Mesendoderm (in vitro differentiated cells): ENCODE results near the gene HOXA11.

ENCODE experiments used
- DNase-seq: peaks from one replicate; pipeline ENCODE4 v3.0.0; 2013
- H2AK5ac ChIP-seq: 2 replicates; pipeline ENCODE4 v1.6.1; 2013; ENCODE audit warnings: low read length, inconsistent platforms
- H2BK120ac ChIP-seq: 2 replicates; pipeline ENCODE4 v1.6.1; 2013; ENCODE audit warnings: low read depth, mild to moderate bottlenecking, low read length, moderate library complexity, mixed read lengths
- H2BK15ac ChIP-seq: replicated peaks from 2 replicates; pipeline ENCODE4 v1.6.1; 2013; ENCODE audit warnings: low read depth, mild to moderate bottlenecking, moderate library complexity
- H2BK5ac ChIP-seq: 2 replicates; pipeline ENCODE4 v1.6.1; 2013; ENCODE audit warnings: low read length, inconsistent platforms
- H3K18ac ChIP-seq: 2 replicates; pipeline ENCODE4 v1.6.1; 2013; ENCODE audit warnings: mild to moderate bottlenecking, low read length, mixed read lengths
- H3K23ac ChIP-seq: one replicate; pipeline ENCODE4 v1.6.1; 2013; ENCODE audit warnings: low read length
- H3K27ac ChIP-seq: 2 replicates; pipeline ENCODE4 v1.5.1; 2013; ENCODE audit warnings: low read depth, mild to moderate bottlenecking, inconsistent platforms, low read length, moderate library complexity
- H3K27me3 ChIP-seq: 2 replicates; pipeline ENCODE4 v1.6.1; 2013; ENCODE audit warnings: low read length, control low read depth, mild to moderate bottlenecking, inconsistent platforms; ENCODE audit not compliant: insufficient read depth, poor library complexity
- H3K36me3 ChIP-seq: 2 replicates; pipeline ENCODE4 v1.6.1; 2013; ENCODE audit warnings: low read length, inconsistent platforms; ENCODE audit not compliant: control insufficient read depth, insufficient read depth
- H3K4ac ChIP-seq: one replicate; pipeline ENCODE4 v1.6.1; 2013; ENCODE audit warnings: low read depth, mild to moderate bottlenecking, low read length, moderate library complexity
- H3K4me1 ChIP-seq: 2 replicates; pipeline ENCODE4 v1.6.1; 2013; ENCODE audit warnings: low read depth, low read length, inconsistent platforms; ENCODE audit not compliant: control insufficient read depth
- H3K4me2 ChIP-seq: 2 replicates; pipeline ENCODE4 v1.6.1; 2013; ENCODE audit warnings: low read length
- H3K4me3 ChIP-seq: 2 replicates; pipeline ENCODE4 v1.5.1; 2013; ENCODE audit warnings: mild to moderate bottlenecking, low read length
- H3K56ac ChIP-seq: one replicate; pipeline ENCODE4 v1.6.1; 2013; ENCODE audit warnings: low read length
- H3K79me1 ChIP-seq: 2 replicates; pipeline ENCODE4 v1.6.1; 2013; ENCODE audit warnings: low read length, inconsistent platforms
- H3K79me2 ChIP-seq: 2 replicates; pipeline ENCODE4 v1.6.1; 2013; ENCODE audit warnings: mild to moderate bottlenecking, low read length; ENCODE audit not compliant: control insufficient read depth, insufficient read depth
- H3K9ac ChIP-seq: 2 replicates; pipeline ENCODE4 v1.6.1; 2013; ENCODE audit warnings: low read length, inconsistent platforms
- H4K5ac ChIP-seq: one replicate; pipeline ENCODE4 v1.6.1; 2013; ENCODE audit warnings: low read length
- H4K8ac ChIP-seq: one replicate; pipeline ENCODE4 v1.6.1; 2013; ENCODE audit warnings: low read depth, mild to moderate bottlenecking, control low read depth, low read length, moderate library complexity
- WGBS: extraction: QIAGEN DNeasy Blood & Tissue Kit; methylation state at CpG from one replicate; pipeline ENCODE4 v1.1.7; 2013; ENCODE audit warnings: low lambda C conversion rate, missing lambda C conversion rate; ENCODE audit not compliant: insufficient coverage; ENCODE audit errors: extremely low coverage; 5-methylcytosine and 5-hydroxymethylcytosine counted together

HOXA11 gene

DNA sequence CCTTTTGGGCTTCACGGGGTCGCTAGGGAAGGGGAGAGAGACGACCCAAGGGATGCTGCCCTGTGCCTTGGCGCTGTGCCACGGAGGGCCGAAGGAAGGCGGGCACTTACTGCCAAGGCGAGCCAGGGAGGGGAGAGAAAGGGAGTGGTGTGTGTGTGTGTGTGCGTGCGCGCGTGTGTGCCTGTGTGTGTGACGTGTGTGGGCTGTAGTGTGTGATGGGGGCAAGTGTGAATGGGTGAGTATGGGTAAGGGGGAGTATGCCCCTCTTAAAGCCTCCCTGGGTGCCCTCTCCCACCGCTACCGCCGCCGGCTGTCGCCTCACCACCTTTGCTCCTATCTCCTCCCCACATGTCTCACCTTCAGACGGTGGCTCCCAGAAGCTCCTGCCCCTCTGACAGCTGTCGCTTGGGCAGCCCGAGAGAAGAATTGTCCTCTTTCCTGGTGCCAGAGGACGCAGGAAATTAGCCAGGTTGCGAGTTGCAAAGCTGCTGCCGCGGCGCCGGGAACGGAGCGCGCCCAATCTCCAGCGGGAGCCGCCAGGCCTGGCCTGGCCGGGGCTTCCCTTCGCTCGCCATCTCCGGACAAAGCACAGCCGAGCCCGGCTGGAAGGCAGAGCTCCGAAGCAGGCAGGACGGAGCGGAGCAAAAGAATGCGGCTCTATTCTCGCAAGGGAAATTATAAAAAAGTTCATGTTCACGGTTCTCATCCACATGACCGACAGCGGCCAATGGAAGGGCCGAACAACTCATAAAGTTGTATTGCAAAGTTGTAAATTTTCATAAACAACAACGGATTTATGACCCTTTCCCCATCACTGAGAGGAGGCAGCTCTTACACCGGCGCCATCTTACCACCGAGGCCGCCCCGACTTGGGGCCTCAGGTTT, 32.9 kb downstream of the HOXA11 start, which contains the start of gene HOXA3:
Gene HOXA3, minus strand, starts transcription at position 653 of the 885 bp plus-strand sequence. CDS start 41,943 bp downstream, outside the sequence.
- H3K79me2 ChIP-seq: no peaks in the 10 kb centered on the region
- no peak within 1 kb of the TSS for H3K23ac ChIP-seq
- WGBS: no CpG with 5 or more reads among the region's 53 CpGs
- H4K8ac ChIP-seq: no peak within 1 kb of the TSS
- no peak for DNase-seq
- H3K4me3 ChIP-seq: no peak within 1 kb of the TSS
- H3K56ac ChIP-seq: no peak within 1 kb of the TSS
- no peak within 1 kb of the TSS for H3K4ac ChIP-seq
- H3K27ac ChIP-seq: no peak within 1 kb of the TSS
- H3K79me1 ChIP-seq: no peaks in the 10 kb centered on the region
- H3K27me3 ChIP-seq: peaks cover 89% of the 10 kb centered on the region
- no peak within 1 kb of the TSS for H3K18ac ChIP-seq
- H2BK5ac ChIP-seq: no peak within 1 kb of the TSS
- no peak within 1 kb of the TSS for H2BK15ac ChIP-seq
- no peak within 1 kb of the TSS for H2AK5ac ChIP-seq
- H4K5ac ChIP-seq: no peak within 1 kb of the TSS
- no peaks in the 10 kb centered on the region for H3K4me1 ChIP-seq
- no peaks in the 10 kb centered on the region for H3K36me3 ChIP-seq
- H3K4me2 ChIP-seq: no peak within 1 kb of the TSS
- H2BK120ac ChIP-seq: no peak within 1 kb of the TSS
- H3K9ac ChIP-seq: no peak within 1 kb of the TSS

- no peak overlapping the region for H3K18ac ChIP-seq
- peak overlapping the region; percentile 33 for H3K23ac ChIP-seq
- H3K4me2 ChIP-seq: peak overlapping the region; percentile 36
- no peak overlapping the region for H3K56ac ChIP-seq
- H2BK15ac ChIP-seq: no peak overlapping the region
- no peak overlapping the region for H4K5ac ChIP-seq
- H3K79me1 ChIP-seq: no peaks in the 10 kb centered on the region
- no peak overlapping the region for H2BK120ac ChIP-seq
- H3K36me3 ChIP-seq: no peaks in the 10 kb centered on the region
- H2BK5ac ChIP-seq: no peak overlapping the region
- no peak overlapping the region for H3K9ac ChIP-seq
- H3K4ac ChIP-seq: no peak overlapping the region
- WGBS: no CpG with 5 or more reads among the region's 27 CpGs
- no peak overlapping the region for H3K4me3 ChIP-seq
- no peaks in the 10 kb centered on the region for H3K79me2 ChIP-seq
- H4K8ac ChIP-seq: no peak overlapping the region
- no peak for DNase-seq
- peaks cover 89% of the 10 kb centered on the region for H3K27me3 ChIP-seq
- no peak overlapping the region for H2AK5ac ChIP-seq
- H3K27ac ChIP-seq: no peak overlapping the region
- H3K4me1 ChIP-seq: no peaks in the 10 kb centered on the region
Observed at GRCh38 chr7:27151341-27151930, 33.6 kb downstream of the HOXA11 start.

- H3K79me2 ChIP-seq: no peaks in the 10 kb centered on the region
- no peaks in the 10 kb centered on the region for H3K4me1 ChIP-seq
- DNase-seq: peak; percentile 79
- no peak overlapping the region for H2BK15ac ChIP-seq
- H2BK120ac ChIP-seq: no peak overlapping the region
- H3K4ac ChIP-seq: no peak overlapping the region
- peak overlapping the region; percentile 33 for H3K23ac ChIP-seq
- no peak overlapping the region for H3K56ac ChIP-seq
- no peak overlapping the region for H4K8ac ChIP-seq
- H3K9ac ChIP-seq: no peak overlapping the region
- no peak overlapping the region for H4K5ac ChIP-seq
- H3K18ac ChIP-seq: no peak overlapping the region
- no peak overlapping the region for H2BK5ac ChIP-seq
- no peak overlapping the region for H2AK5ac ChIP-seq
- H3K27ac ChIP-seq: no peak overlapping the region
- no peaks in the 10 kb centered on the region for H3K79me1 ChIP-seq
- H3K36me3 ChIP-seq: no peaks in the 10 kb centered on the region
- H3K27me3 ChIP-seq: peaks cover 89% of the 10 kb centered on the region
- H3K4me3 ChIP-seq: no peak overlapping the region
- WGBS: no CpG with 5 or more reads among the region's 58 CpGs
- peak overlapping the region; percentile 36 for H3K4me2 ChIP-seq
Observed at GRCh38 chr7:27150568-27151340, 34.3 kb downstream of the HOXA11 start.

DNA sequence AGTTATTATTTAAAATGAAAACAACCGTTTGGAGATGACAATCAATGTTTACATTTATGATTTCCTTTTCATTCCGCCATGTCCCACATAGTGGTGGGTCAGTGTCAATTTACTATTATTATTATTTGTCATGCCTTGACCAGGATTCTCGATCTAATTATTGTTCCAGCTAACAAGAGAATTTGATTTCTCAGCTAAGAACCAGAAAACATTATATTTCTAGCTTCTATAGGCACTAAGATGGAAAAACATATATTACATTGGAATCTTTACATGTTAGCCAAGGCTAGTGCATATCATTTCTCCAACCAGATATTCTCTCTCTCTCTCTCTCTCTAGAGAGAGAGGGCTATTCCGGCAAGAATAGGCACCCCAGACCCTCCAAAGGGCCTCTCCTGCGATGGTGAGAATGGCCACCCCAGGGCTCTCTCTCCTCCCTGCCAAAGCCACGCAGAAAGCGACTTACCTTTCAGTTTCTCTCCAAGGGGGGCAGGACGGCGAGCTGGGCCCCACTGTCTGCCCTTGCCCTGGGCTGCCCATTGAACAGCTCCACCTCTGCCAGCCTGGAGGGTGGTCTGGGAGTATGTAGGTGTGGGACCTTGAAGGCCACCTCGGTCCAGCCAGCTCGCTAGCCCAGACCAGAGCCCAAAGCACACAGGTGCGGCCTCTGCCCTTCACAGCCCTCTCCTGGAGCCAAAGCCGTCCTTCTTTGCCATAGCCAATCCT, 35.0 kb downstream of the HOXA11 start:
- DNase-seq: no peak

GRCh38 chr7:27148756-27149641, 36.0 kb downstream of the HOXA11 start:
- Histone ChIP-seq H3K18ac (no peak overlapping the region), H4K8ac (no peak overlapping the region), H3K36me3 (no peaks in the 10 kb centered on the region), H2BK15ac (no peak overlapping the region), H3K4ac (no peak overlapping the region), H3K27me3 (peaks cover 89% of the 10 kb centered on the region), H2AK5ac (no peak overlapping the region), H3K4me3 (no peak overlapping the region), H2BK5ac (no peak overlapping the region), H3K9ac (no peak overlapping the region), H3K27ac (no peak overlapping the region), H3K4me2 (no peak overlapping the region), H4K5ac (no peak overlapping the region), H3K79me2 (no peaks in the 10 kb centered on the region), H2BK120ac (no peak overlapping the region), H3K79me1 (no peaks in the 10 kb centered on the region), H3K56ac (no peak overlapping the region), H3K23ac (no peak overlapping the region), H3K4me1 (no peaks in the 10 kb centered on the region)
- WGBS: no CpG with 5 or more reads among the region's 30 CpGs
- no peak for DNase-seq

More for the DNA sequence above, 35.0 kb downstream of the HOXA11 start:
- H3K27ac ChIP-seq: no peak overlapping the region
- no peak overlapping the region for H3K18ac ChIP-seq
- H3K4me3 ChIP-seq: no peak overlapping the region
- no peak overlapping the region for H3K9ac ChIP-seq
- WGBS: no CpG with 5 or more reads among the region's 13 CpGs
- H3K4me2 ChIP-seq: no peak overlapping the region
- no peak overlapping the region for H3K23ac ChIP-seq
- no peaks in the 10 kb centered on the region for H3K79me1 ChIP-seq
- no peak overlapping the region for H4K5ac ChIP-seq
- H3K36me3 ChIP-seq: no peaks in the 10 kb centered on the region
- no peaks in the 10 kb centered on the region for H3K79me2 ChIP-seq
- no peak overlapping the region for H3K4ac ChIP-seq
- H2BK5ac ChIP-seq: no peak overlapping the region
- peaks cover 89% of the 10 kb centered on the region for H3K27me3 ChIP-seq
- no peak overlapping the region for H3K56ac ChIP-seq
- no peak overlapping the region for H2AK5ac ChIP-seq
- H2BK120ac ChIP-seq: no peak overlapping the region
- H4K8ac ChIP-seq: no peak overlapping the region
- H3K4me1 ChIP-seq: no peaks in the 10 kb centered on the region
- H2BK15ac ChIP-seq: no peak overlapping the region
